H9 (cell line): ENCODE results near the gene TMEM132D. TPM values are rescaled to one million over a fixed set of nuclear protein-coding genes. Genes with fewer than 3 reads are reported as not detected.

ENCODE experiments used
- DNase-seq: peaks from one replicate; pipeline ENCODE4 v3.0.0-alpha.2; 2017
- H2AFZ ChIP-seq: one replicate; pipeline ENCODE4 v1.6.1; 2013; ENCODE audit warnings: mild to moderate bottlenecking, low read length, control low read depth, moderate library complexity
- H2AK5ac ChIP-seq: 2 replicates; pipeline ENCODE4 v1.6.1; 2013; ENCODE audit warnings: low read length, control low read depth, mixed read lengths; ENCODE audit not compliant: insufficient read length
- H2BK120ac ChIP-seq: one replicate; pipeline ENCODE4 v1.6.1; 2013; ENCODE audit warnings: low read depth, mild to moderate bottlenecking, low read length, control low read depth, inconsistent platforms; ENCODE audit not compliant: poor library complexity, severe bottlenecking
- H2BK12ac ChIP-seq: 2 replicates; pipeline ENCODE4 v1.6.1; 2013; ENCODE audit warnings: low read length, control low read depth, mixed read lengths, low read depth; ENCODE audit not compliant: insufficient read length
- H2BK15ac ChIP-seq: 2 replicates; pipeline ENCODE4 v1.6.1; 2013; ENCODE audit warnings: low read depth, low read length, control low read depth
- H2BK20ac ChIP-seq: one replicate; pipeline ENCODE4 v1.6.1; 2013; ENCODE audit warnings: low read depth, mild to moderate bottlenecking, low read length, control low read depth, inconsistent platforms; ENCODE audit not compliant: poor library complexity, severe bottlenecking
- H2BK5ac ChIP-seq: 2 replicates; pipeline ENCODE4 v1.6.1; 2013; ENCODE audit warnings: low read length, control low read depth, mixed read lengths; ENCODE audit not compliant: insufficient read length
- H3K14ac ChIP-seq: 2 replicates; pipeline ENCODE4 v1.6.1; 2013; ENCODE audit warnings: low read length, control low read depth; ENCODE audit not compliant: insufficient read depth
- H3K18ac ChIP-seq: 2 replicates; pipeline ENCODE4 v1.6.1; 2013; ENCODE audit warnings: low read depth, mild to moderate bottlenecking, mixed read lengths, low read length, control low read depth; ENCODE audit not compliant: insufficient read length
- H3K23ac ChIP-seq: 2 replicates; pipeline ENCODE4 v1.6.1; 2013; ENCODE audit warnings: low read length, control low read depth, mixed read lengths, low read depth; ENCODE audit not compliant: insufficient read length
- H3K23me2 ChIP-seq: 2 replicates; pipeline ENCODE4 v1.6.1; 2013; ENCODE audit warnings: low read depth, mild to moderate bottlenecking, mixed read lengths, low read length, control low read depth; ENCODE audit not compliant: insufficient read length, poor library complexity, severe bottlenecking
- H3K27ac ChIP-seq: 2 replicates; pipeline ENCODE4 v1.5.1; 2013; ENCODE audit warnings: low read length, control low read depth, mixed read lengths, low read depth; ENCODE audit not compliant: insufficient read length
- H3K27me3 ChIP-seq: 2 replicates; pipeline ENCODE4 v1.6.1; 2013; ENCODE audit warnings: low read length, control low read depth, inconsistent platforms; ENCODE audit not compliant: insufficient read depth
- H3K4ac ChIP-seq: 2 replicates; pipeline ENCODE4 v1.6.1; 2013; ENCODE audit warnings: low read depth, mild to moderate bottlenecking, control low read depth, inconsistent platforms, low read length, moderate library complexity
- H3K4me1 ChIP-seq: 2 replicates; pipeline ENCODE4 v1.6.1; 2013; ENCODE audit warnings: low read length, control low read depth, inconsistent platforms; ENCODE audit not compliant: insufficient read depth
- H3K4me2 ChIP-seq: 2 replicates; pipeline ENCODE4 v1.6.1; 2013; ENCODE audit warnings: low read length, control low read depth, mixed read lengths; ENCODE audit not compliant: insufficient read length, insufficient read depth
- H3K56ac ChIP-seq: 2 replicates; pipeline ENCODE4 v1.6.1; 2013; ENCODE audit warnings: low read depth, mild to moderate bottlenecking, mixed read lengths, low read length, control low read depth; ENCODE audit not compliant: insufficient read length
- H3K79me1 ChIP-seq: 2 replicates; pipeline ENCODE4 v1.6.1; 2013; ENCODE audit warnings: low read depth, mild to moderate bottlenecking, moderate library complexity, low read length, control low read depth, inconsistent platforms; ENCODE audit not compliant: insufficient read depth, poor library complexity, severe bottlenecking
- H3K79me2 ChIP-seq: 2 replicates; pipeline ENCODE4 v1.6.1; 2013; ENCODE audit warnings: low read length, control low read depth, inconsistent platforms; ENCODE audit not compliant: insufficient read depth
- H3K9ac ChIP-seq: 2 replicates; pipeline ENCODE4 v1.6.1; 2013; ENCODE audit warnings: low read length, control low read depth, mixed read lengths; ENCODE audit not compliant: insufficient read length; ENCODE audit errors: extremely low read depth
- H3K9me3 ChIP-seq: one replicate; pipeline ENCODE4 v1.6.1; 2013; ENCODE audit warnings: low read depth, low read length, inconsistent platforms; ENCODE audit not compliant: control insufficient read depth
- H3T11ph ChIP-seq: one replicate; pipeline ENCODE4 v1.6.1; 2013; ENCODE audit warnings: mild to moderate bottlenecking, low read length, control low read depth, inconsistent platforms
- H4K20me1 ChIP-seq: one replicate; pipeline ENCODE4 v1.6.1; 2013; ENCODE audit not compliant: control insufficient read depth, insufficient read length, insufficient read depth
- H4K5ac ChIP-seq: 2 replicates; pipeline ENCODE4 v1.6.1; 2013; ENCODE audit warnings: low read depth, mild to moderate bottlenecking, mixed read lengths, low read length, control low read depth; ENCODE audit not compliant: insufficient read length
- H4K8ac ChIP-seq: replicated peaks from 2 replicates; pipeline ENCODE4 v1.6.1; 2013; ENCODE audit warnings: low read length, control low read depth, mixed read lengths, low read depth; ENCODE audit not compliant: insufficient read length
- H4K91ac ChIP-seq: 2 replicates; pipeline ENCODE4 v1.6.1; 2013; ENCODE audit warnings: low read depth, mild to moderate bottlenecking, moderate library complexity, mixed read lengths, low read length, control low read depth; ENCODE audit not compliant: insufficient read length
- H3K27ac Mint-ChIP-seq, 3 experiments: 2 replicates in 2 of 3; 3 replicates in 1 of 3; pipeline ENCODE4 v1.8.0; 2020 to 2021; ENCODE audit warnings: mixed read lengths in 3 of 3, mild to moderate bottlenecking in 1 of 3, moderate library complexity in 1 of 3
- H3K27me3 Mint-ChIP-seq: 2 replicates; pipeline ENCODE4 v1.8.0; 2021; ENCODE audit warnings: low read depth, mild to moderate bottlenecking, moderate library complexity, mixed read lengths
- H3K36me3 Mint-ChIP-seq, 3 experiments: 2 replicates in 2 of 3; 3 replicates in 1 of 3; pipeline ENCODE4 v1.8.0; 2020 to 2021; ENCODE audit warnings: low read depth in 3 of 3, mixed read lengths in 3 of 3; ENCODE audit not compliant: insufficient read depth in 1 of 3
- H3K4me1 Mint-ChIP-seq, 2 experiments: 2 replicates each; pipeline ENCODE4 v1.8.0; 2020; ENCODE audit warnings: mixed read lengths in 2 of 2
- H3K4me3 Mint-ChIP-seq, 2 experiments: 2 replicates in 1 of 2; 3 replicates in 1 of 2; pipeline ENCODE4 v1.8.0; 2020 to 2021; ENCODE audit warnings: mild to moderate bottlenecking in 2 of 2, mixed read lengths in 2 of 2, moderate library complexity in 1 of 2
- H3K9me3 Mint-ChIP-seq, 2 experiments: 2 replicates in 1 of 2; 3 replicates in 1 of 2; pipeline ENCODE4 v1.8.0; 2020; ENCODE audit warnings: mild to moderate bottlenecking in 2 of 2, mixed read lengths in 2 of 2, moderate library complexity in 1 of 2
- WGBS: extraction: QIAGEN DNeasy Blood & Tissue Kit; methylation state at CpG from one replicate; pipeline ENCODE4 v1.1.7; 2013; ENCODE audit warnings: missing lambda C conversion rate, low lambda C conversion rate, mixed read lengths; ENCODE audit not compliant: insufficient read length; ENCODE audit errors: extremely low coverage; 5-methylcytosine and 5-hydroxymethylcytosine counted together
- total RNA-seq: library from RNA; stranded (reverse); gene quantifications from 2 replicates; pipeline ENCODE4 v1.2.1, GENCODE V29; 2021
- TF ChIP-seq, protein P1 (sequence below): fragments of 200-600 bp; sonication (generic); conservative IDR thresholded peaks from 3 replicates; pipeline ENCODE4 v1.8.0; 2021; ENCODE audit warnings: antibody characterized with exemption, mild to moderate bottlenecking

TMEM132D gene
- total RNA-seq, 1 experiment from 2014 or later: 6.1 TPM

GRCh38 chr12:129195081-129195480 lies 708.7 kb downstream of the TMEM132D start:
- H4K91ac ChIP-seq: no peak overlapping the region
- H4K8ac ChIP-seq: no peak overlapping the region
- no peak overlapping the region for H2BK20ac ChIP-seq
- no peaks in the 10 kb centered on the region for H3K23me2 ChIP-seq
- peaks cover 4 to 6% of the 10 kb centered on the region in 2 experiments; a peak in 3 of 4 replicates for H3K4me1 Mint-ChIP-seq
- H3K14ac ChIP-seq: no peak overlapping the region
- TF ChIP-seq, protein P1, sequence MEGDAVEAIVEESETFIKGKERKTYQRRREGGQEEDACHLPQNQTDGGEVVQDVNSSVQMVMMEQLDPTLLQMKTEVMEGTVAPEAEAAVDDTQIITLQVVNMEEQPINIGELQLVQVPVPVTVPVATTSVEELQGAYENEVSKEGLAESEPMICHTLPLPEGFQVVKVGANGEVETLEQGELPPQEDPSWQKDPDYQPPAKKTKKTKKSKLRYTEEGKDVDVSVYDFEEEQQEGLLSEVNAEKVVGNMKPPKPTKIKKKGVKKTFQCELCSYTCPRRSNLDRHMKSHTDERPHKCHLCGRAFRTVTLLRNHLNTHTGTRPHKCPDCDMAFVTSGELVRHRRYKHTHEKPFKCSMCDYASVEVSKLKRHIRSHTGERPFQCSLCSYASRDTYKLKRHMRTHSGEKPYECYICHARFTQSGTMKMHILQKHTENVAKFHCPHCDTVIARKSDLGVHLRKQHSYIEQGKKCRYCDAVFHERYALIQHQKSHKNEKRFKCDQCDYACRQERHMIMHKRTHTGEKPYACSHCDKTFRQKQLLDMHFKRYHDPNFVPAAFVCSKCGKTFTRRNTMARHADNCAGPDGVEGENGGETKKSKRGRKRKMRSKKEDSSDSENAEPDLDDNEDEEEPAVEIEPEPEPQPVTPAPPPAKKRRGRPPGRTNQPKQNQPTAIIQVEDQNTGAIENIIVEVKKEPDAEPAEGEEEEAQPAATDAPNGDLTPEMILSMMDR: peak; percentile 19; the same call in 1 of the 3 replicates
- no peak overlapping the region for H3K18ac ChIP-seq
- H3K27ac ChIP-seq: no peak overlapping the region
- H3K27ac Mint-ChIP-seq: peak overlapping the region in 1 of 3 experiments; percentile 52; a peak in 1 of 7 replicates
- H2BK5ac ChIP-seq: no peak overlapping the region
- H3K9me3 Mint-ChIP-seq: peaks cover 17 to 20% of the 10 kb centered on the region in 2 experiments
- no peak overlapping the region for H2BK15ac ChIP-seq
- no peaks in the 10 kb centered on the region for H3K27me3 ChIP-seq
- peaks cover 1 to 13% (median 9%) of the 10 kb centered on the region in 3 experiments; a peak in 5 of 7 replicates for H3K36me3 Mint-ChIP-seq
- no peaks in the 10 kb centered on the region for H3K27me3 Mint-ChIP-seq
- H3K9me3 ChIP-seq: no peaks in the 10 kb centered on the region
- H3K79me1 ChIP-seq: no peaks in the 10 kb centered on the region
- H2AFZ ChIP-seq: no peak overlapping the region
- WGBS: no CpG with 5 or more reads among the region's 2 CpGs
- no peak overlapping the region for H3K4me2 ChIP-seq
- H3K4me1 ChIP-seq: no peaks in the 10 kb centered on the region
- no peak overlapping the region for H3K56ac ChIP-seq
- H3K79me2 ChIP-seq: no peaks in the 10 kb centered on the region
- no peak overlapping the region for H2AK5ac ChIP-seq
- H3T11ph ChIP-seq: no peak overlapping the region
- peak; percentile 66 for DNase-seq
- no peak overlapping the region for H2BK12ac ChIP-seq
- no peak overlapping the region for H3K4me3 Mint-ChIP-seq
- H3K4ac ChIP-seq: no peak overlapping the region
- H3K23ac ChIP-seq: no peak overlapping the region
- H4K5ac ChIP-seq: no peak overlapping the region
- H4K20me1 ChIP-seq: no peaks in the 10 kb centered on the region
- no peak overlapping the region for H2BK120ac ChIP-seq
- H3K9ac ChIP-seq: no peak overlapping the region
